H9 (cell line): ENCODE results near the gene NAIF1. TPM values are rescaled to one million over a fixed set of nuclear protein-coding genes. Genes with fewer than 3 reads are reported as not detected.
"Not testable (repeated sequence)": the region's sequence is repeated elsewhere in the genome, so short reads cannot be mapped to it uniquely, and the experiment has no call there.

Experiments
- DNase-seq: peaks from one replicate; pipeline ENCODE4 v3.0.0-alpha.2; 2017
- H2AFZ ChIP-seq: one replicate; pipeline ENCODE4 v1.6.1; 2013; ENCODE audit warnings: mild to moderate bottlenecking, low read length, control low read depth, moderate library complexity
- H2AK5ac ChIP-seq: 2 replicates; pipeline ENCODE4 v1.6.1; 2013; ENCODE audit warnings: low read length, control low read depth, mixed read lengths; ENCODE audit not compliant: insufficient read length
- H2BK120ac ChIP-seq: one replicate; pipeline ENCODE4 v1.6.1; 2013; ENCODE audit warnings: low read depth, mild to moderate bottlenecking, low read length, control low read depth, inconsistent platforms; ENCODE audit not compliant: poor library complexity, severe bottlenecking
- H2BK12ac ChIP-seq: 2 replicates; pipeline ENCODE4 v1.6.1; 2013; ENCODE audit warnings: low read length, control low read depth, mixed read lengths, low read depth; ENCODE audit not compliant: insufficient read length
- H2BK15ac ChIP-seq: 2 replicates; pipeline ENCODE4 v1.6.1; 2013; ENCODE audit warnings: low read depth, low read length, control low read depth
- H2BK20ac ChIP-seq: one replicate; pipeline ENCODE4 v1.6.1; 2013; ENCODE audit warnings: low read depth, mild to moderate bottlenecking, low read length, control low read depth, inconsistent platforms; ENCODE audit not compliant: poor library complexity, severe bottlenecking
- H2BK5ac ChIP-seq: 2 replicates; pipeline ENCODE4 v1.6.1; 2013; ENCODE audit warnings: low read length, control low read depth, mixed read lengths; ENCODE audit not compliant: insufficient read length
- H3K14ac ChIP-seq: 2 replicates; pipeline ENCODE4 v1.6.1; 2013; ENCODE audit warnings: low read length, control low read depth; ENCODE audit not compliant: insufficient read depth
- H3K18ac ChIP-seq: 2 replicates; pipeline ENCODE4 v1.6.1; 2013; ENCODE audit warnings: low read depth, mild to moderate bottlenecking, mixed read lengths, low read length, control low read depth; ENCODE audit not compliant: insufficient read length
- H3K23ac ChIP-seq: 2 replicates; pipeline ENCODE4 v1.6.1; 2013; ENCODE audit warnings: low read length, control low read depth, mixed read lengths, low read depth; ENCODE audit not compliant: insufficient read length
- H3K23me2 ChIP-seq: 2 replicates; pipeline ENCODE4 v1.6.1; 2013; ENCODE audit warnings: low read depth, mild to moderate bottlenecking, mixed read lengths, low read length, control low read depth; ENCODE audit not compliant: insufficient read length, poor library complexity, severe bottlenecking
- H3K27ac ChIP-seq: 2 replicates; pipeline ENCODE4 v1.5.1; 2013; ENCODE audit warnings: low read length, control low read depth, mixed read lengths, low read depth; ENCODE audit not compliant: insufficient read length
- H3K27me3 ChIP-seq: 2 replicates; pipeline ENCODE4 v1.6.1; 2013; ENCODE audit warnings: low read length, control low read depth, inconsistent platforms; ENCODE audit not compliant: insufficient read depth
- H3K4ac ChIP-seq: 2 replicates; pipeline ENCODE4 v1.6.1; 2013; ENCODE audit warnings: low read depth, mild to moderate bottlenecking, control low read depth, inconsistent platforms, low read length, moderate library complexity
- H3K4me1 ChIP-seq: 2 replicates; pipeline ENCODE4 v1.6.1; 2013; ENCODE audit warnings: low read length, control low read depth, inconsistent platforms; ENCODE audit not compliant: insufficient read depth
- H3K4me2 ChIP-seq: 2 replicates; pipeline ENCODE4 v1.6.1; 2013; ENCODE audit warnings: low read length, control low read depth, mixed read lengths; ENCODE audit not compliant: insufficient read length, insufficient read depth
- H3K56ac ChIP-seq: 2 replicates; pipeline ENCODE4 v1.6.1; 2013; ENCODE audit warnings: low read depth, mild to moderate bottlenecking, mixed read lengths, low read length, control low read depth; ENCODE audit not compliant: insufficient read length
- H3K79me1 ChIP-seq: 2 replicates; pipeline ENCODE4 v1.6.1; 2013; ENCODE audit warnings: low read depth, mild to moderate bottlenecking, moderate library complexity, low read length, control low read depth, inconsistent platforms; ENCODE audit not compliant: insufficient read depth, poor library complexity, severe bottlenecking
- H3K79me2 ChIP-seq: 2 replicates; pipeline ENCODE4 v1.6.1; 2013; ENCODE audit warnings: low read length, control low read depth, inconsistent platforms; ENCODE audit not compliant: insufficient read depth
- H3K9ac ChIP-seq: 2 replicates; pipeline ENCODE4 v1.6.1; 2013; ENCODE audit warnings: low read length, control low read depth, mixed read lengths; ENCODE audit not compliant: insufficient read length; ENCODE audit errors: extremely low read depth
- H3K9me3 ChIP-seq: one replicate; pipeline ENCODE4 v1.6.1; 2013; ENCODE audit warnings: low read depth, low read length, inconsistent platforms; ENCODE audit not compliant: control insufficient read depth
- H3T11ph ChIP-seq: one replicate; pipeline ENCODE4 v1.6.1; 2013; ENCODE audit warnings: mild to moderate bottlenecking, low read length, control low read depth, inconsistent platforms
- H4K20me1 ChIP-seq: one replicate; pipeline ENCODE4 v1.6.1; 2013; ENCODE audit not compliant: control insufficient read depth, insufficient read length, insufficient read depth
- H4K5ac ChIP-seq: 2 replicates; pipeline ENCODE4 v1.6.1; 2013; ENCODE audit warnings: low read depth, mild to moderate bottlenecking, mixed read lengths, low read length, control low read depth; ENCODE audit not compliant: insufficient read length
- H4K8ac ChIP-seq: replicated peaks from 2 replicates; pipeline ENCODE4 v1.6.1; 2013; ENCODE audit warnings: low read length, control low read depth, mixed read lengths, low read depth; ENCODE audit not compliant: insufficient read length
- H4K91ac ChIP-seq: 2 replicates; pipeline ENCODE4 v1.6.1; 2013; ENCODE audit warnings: low read depth, mild to moderate bottlenecking, moderate library complexity, mixed read lengths, low read length, control low read depth; ENCODE audit not compliant: insufficient read length
- H3K27ac Mint-ChIP-seq, 3 experiments: 2 replicates in 2 of 3; 3 replicates in 1 of 3; pipeline ENCODE4 v1.8.0; 2020 to 2021; ENCODE audit warnings: mixed read lengths in 3 of 3, mild to moderate bottlenecking in 1 of 3, moderate library complexity in 1 of 3
- H3K27me3 Mint-ChIP-seq: 2 replicates; pipeline ENCODE4 v1.8.0; 2021; ENCODE audit warnings: low read depth, mild to moderate bottlenecking, moderate library complexity, mixed read lengths
- H3K36me3 Mint-ChIP-seq, 3 experiments: 2 replicates in 2 of 3; 3 replicates in 1 of 3; pipeline ENCODE4 v1.8.0; 2020 to 2021; ENCODE audit warnings: low read depth in 3 of 3, mixed read lengths in 3 of 3; ENCODE audit not compliant: insufficient read depth in 1 of 3
- H3K4me1 Mint-ChIP-seq, 2 experiments: 2 replicates each; pipeline ENCODE4 v1.8.0; 2020; ENCODE audit warnings: mixed read lengths in 2 of 2
- H3K4me3 Mint-ChIP-seq, 2 experiments: 2 replicates in 1 of 2; 3 replicates in 1 of 2; pipeline ENCODE4 v1.8.0; 2020 to 2021; ENCODE audit warnings: mild to moderate bottlenecking in 2 of 2, mixed read lengths in 2 of 2, moderate library complexity in 1 of 2
- H3K9me3 Mint-ChIP-seq, 2 experiments: 2 replicates in 1 of 2; 3 replicates in 1 of 2; pipeline ENCODE4 v1.8.0; 2020; ENCODE audit warnings: mild to moderate bottlenecking in 2 of 2, mixed read lengths in 2 of 2, moderate library complexity in 1 of 2
- WGBS: extraction: QIAGEN DNeasy Blood & Tissue Kit; methylation state at CpG from one replicate; pipeline ENCODE4 v1.1.7; 2013; ENCODE audit warnings: missing lambda C conversion rate, low lambda C conversion rate, mixed read lengths; ENCODE audit not compliant: insufficient read length; ENCODE audit errors: extremely low coverage; 5-methylcytosine and 5-hydroxymethylcytosine counted together
- total RNA-seq: library from RNA; stranded (reverse); gene quantifications from 2 replicates; pipeline ENCODE4 v1.2.1, GENCODE V29; 2021

NAIF1 gene
- total RNA-seq, 1 experiment from 2014 or later, result 6.3 TPM

DNA sequence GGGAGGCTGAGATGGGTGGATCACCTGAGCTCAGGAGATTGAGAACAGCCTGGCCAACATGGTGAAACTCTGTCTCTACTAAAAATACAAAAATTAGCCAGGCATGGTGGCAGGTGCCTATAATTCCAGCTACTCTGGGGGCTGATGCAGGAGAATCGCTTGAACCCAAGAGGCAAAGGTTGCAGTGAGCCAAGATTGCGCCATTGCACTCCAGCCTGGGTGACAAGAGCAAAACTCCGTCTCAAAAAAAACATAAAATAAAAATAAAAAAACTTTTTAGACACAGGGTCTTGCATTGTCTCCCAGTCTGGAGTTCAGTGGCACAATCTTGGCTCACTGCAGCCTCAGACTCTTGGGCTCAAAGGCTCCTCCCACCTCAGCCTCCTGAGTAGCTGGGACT, 30.6 kb downstream of the NAIF1 start:
- H4K5ac ChIP-seq, H3K4me1 ChIP-seq, H3K27me3 ChIP-seq, H2BK5ac ChIP-seq, H4K91ac ChIP-seq, H2BK15ac ChIP-seq, H3K9ac ChIP-seq, H2BK12ac ChIP-seq, DNase-seq, H3K4me3 Mint-ChIP-seq, H2AK5ac ChIP-seq, H2BK20ac ChIP-seq, H3K27ac Mint-ChIP-seq, H3K79me2 ChIP-seq, H3K36me3 Mint-ChIP-seq, H3T11ph ChIP-seq, H2BK120ac ChIP-seq, H3K4ac ChIP-seq, H4K8ac ChIP-seq, H3K23me2 ChIP-seq, H3K23ac ChIP-seq, H3K27me3 Mint-ChIP-seq, H3K9me3 ChIP-seq, H4K20me1 ChIP-seq, H3K79me1 ChIP-seq, H3K4me1 Mint-ChIP-seq, H3K4me2 ChIP-seq, H3K14ac ChIP-seq, H3K56ac ChIP-seq, H2AFZ ChIP-seq, H3K27ac ChIP-seq, H3K18ac ChIP-seq, H3K9me3 Mint-ChIP-seq: not testable (repeated sequence)
- no CpG with 5 or more reads among the region's 3 CpGs for WGBS
